Bronchial epithelial cell (primary cell): ENCODE data around the gene HDAC4. TPM values are rescaled to one million over a fixed set of nuclear protein-coding genes. Genes with fewer than 3 reads are reported as not detected.

Source experiments
- DNase-seq: peaks from one replicate; pipeline ENCODE4 v3.0.0-alpha.2; 2010; ENCODE audit warnings: low read depth
- FAIRE-seq: peaks from 2 replicates; lab custom pipeline; 2011; peaks lifted over from hg19 to GRCh38; lab: Jason Lieb, UNC
- H3K27me3 ChIP-seq: 2 replicates; pipeline ENCODE4 v1.5.1; 2011; ENCODE audit warnings: low read length; ENCODE audit not compliant: control insufficient read depth, insufficient read depth
- H3K36me3 ChIP-seq: 2 replicates; pipeline ENCODE4 v1.5.1; 2011; ENCODE audit warnings: low read length; ENCODE audit not compliant: control insufficient read depth, insufficient read depth
- H3K4me3 ChIP-seq: 2 replicates; pipeline ENCODE4 v1.5.1; 2011; ENCODE audit warnings: mild to moderate bottlenecking, low read depth, low read length, control low read depth
- CTCF ChIP-seq: IDR thresholded peaks from 2 replicates; pipeline ENCODE4 v1.5.1; 2011; ENCODE audit warnings: mild to moderate bottlenecking, moderate library complexity, low read length, control low read depth, inconsistent platforms; ENCODE audit not compliant: insufficient read depth, severe bottlenecking
- total RNA-seq: library from RNA; depleted of rRNA; stranded (reverse); fragments of >200 nt; gene quantifications from 2 replicates; pipeline ENCODE4 v1.2.1, GENCODE V29; 2014

HDAC4 gene
- total RNA-seq, 1 donor from 2014 or later, result 5.3 TPM

- DNase-seq (no peak), FAIRE-seq (no peak)
- TF ChIP-seq CTCF, result no peak
- no peaks in the 10 kb centered on the region for H3K36me3 ChIP-seq
- no peaks in the 10 kb centered on the region for H3K27me3 ChIP-seq
- H3K4me3 ChIP-seq, result no peak overlapping the region
Observed at GRCh38 chr2:239216614-239217273, 184.1 kb downstream of the HDAC4 start.

DNA sequence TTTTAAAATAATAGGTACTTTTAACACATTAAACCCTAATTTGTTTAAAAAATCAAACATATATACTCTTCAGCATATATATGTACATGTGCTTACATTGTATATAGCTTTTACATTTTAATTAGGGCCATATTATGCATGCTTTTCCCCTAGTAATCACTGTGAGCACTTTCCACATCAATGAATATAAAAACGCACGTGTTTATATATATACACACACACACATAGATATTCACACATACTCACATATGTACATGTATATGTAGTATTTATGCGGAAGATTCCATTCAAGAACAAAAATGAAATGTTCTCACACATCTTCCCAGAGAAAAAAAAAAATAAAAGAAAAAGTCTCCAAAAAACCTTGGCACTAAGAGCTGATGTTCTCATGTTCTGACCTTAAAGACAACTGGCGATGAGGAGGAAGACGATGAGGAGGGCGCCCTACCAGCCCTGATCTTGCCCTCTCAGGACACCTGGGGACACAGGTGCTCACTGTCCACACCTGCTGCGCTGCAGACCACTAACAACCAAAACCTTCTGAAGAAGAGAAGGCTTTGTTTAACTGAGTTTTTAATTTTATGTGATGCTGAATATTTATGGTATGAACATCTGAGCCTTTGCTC is 184.7 kb downstream of the HDAC4 start:
- no peak for DNase-seq

DNA sequence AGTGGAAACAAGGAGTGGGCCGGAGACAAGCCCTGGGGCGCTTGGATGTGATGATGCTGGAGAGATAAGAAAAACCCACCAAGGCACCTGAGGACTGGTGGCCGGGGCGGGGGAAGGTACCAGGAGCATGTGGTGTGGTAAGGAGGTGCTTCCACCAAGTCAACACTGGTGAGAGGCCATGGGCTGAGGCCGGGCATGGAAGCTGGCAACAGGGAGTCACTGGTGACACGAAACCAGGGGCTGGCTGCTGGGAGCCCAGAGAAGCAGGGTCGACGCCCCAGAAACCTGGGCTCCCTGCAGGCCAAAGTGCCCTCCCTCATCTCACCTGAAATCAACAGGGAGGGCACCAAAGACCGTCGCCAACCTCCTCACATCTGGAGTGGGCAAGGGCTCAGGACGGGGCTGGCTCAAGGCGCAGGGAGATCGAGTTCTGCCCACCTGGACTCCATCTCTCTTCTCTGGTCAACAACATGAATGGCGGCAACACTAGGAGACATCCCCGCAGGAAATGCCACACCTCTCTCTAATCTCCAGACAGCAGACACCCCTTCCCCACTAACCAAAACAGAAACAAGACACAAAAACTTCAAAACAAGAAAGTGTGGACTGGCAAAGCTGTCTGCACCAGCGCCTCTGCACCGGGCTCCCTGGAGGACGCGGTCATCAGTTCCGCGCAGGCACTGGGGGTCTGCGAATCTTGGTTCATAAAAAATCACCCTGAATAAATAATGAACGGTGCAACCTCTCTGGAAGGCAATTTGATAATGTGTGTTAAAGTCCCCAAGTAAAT is 185.5 kb downstream of the HDAC4 start:
- Histone ChIP-seq H3K4me3 (no peak overlapping the region), H3K27me3 (no peaks in the 10 kb centered on the region), H3K36me3 (no peaks in the 10 kb centered on the region)
- FAIRE-seq (no peak), DNase-seq (no peak)
- no peak for TF ChIP-seq CTCF

More for the DNA sequence above, 184.7 kb downstream of the HDAC4 start:
- Histone ChIP-seq H3K27me3 (no peaks in the 10 kb centered on the region), H3K4me3 (no peak overlapping the region), H3K36me3 (no peaks in the 10 kb centered on the region)
- TF ChIP-seq CTCF, result no peak
- FAIRE-seq, result no peak

DNA sequence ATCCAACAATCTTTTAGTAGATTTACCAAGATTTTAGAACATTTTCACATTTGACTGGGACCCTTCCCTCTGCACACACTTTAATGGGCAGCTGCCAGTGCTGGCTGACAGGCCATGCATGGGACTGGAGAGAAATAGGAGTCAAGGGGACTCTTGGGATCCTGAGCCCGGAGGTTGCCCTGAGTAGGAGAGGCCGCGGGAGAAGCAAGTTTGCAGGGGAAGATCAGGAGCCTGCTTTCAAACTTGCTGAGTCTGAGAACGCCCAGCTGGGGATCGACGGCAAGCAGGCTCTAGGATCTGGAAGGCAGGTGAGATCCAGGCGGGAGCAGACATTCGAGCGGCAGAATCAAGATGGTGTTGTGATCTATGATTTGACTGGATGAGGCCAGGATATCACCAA is 186.1 kb downstream of the HDAC4 start:
- H3K27me3 ChIP-seq, result no peaks in the 10 kb centered on the region
- DNase-seq (no peak), FAIRE-seq (no peak)
- H3K36me3 ChIP-seq, result no peaks in the 10 kb centered on the region
- no peak overlapping the region for H3K4me3 ChIP-seq
- no peak for TF ChIP-seq CTCF

DNA sequence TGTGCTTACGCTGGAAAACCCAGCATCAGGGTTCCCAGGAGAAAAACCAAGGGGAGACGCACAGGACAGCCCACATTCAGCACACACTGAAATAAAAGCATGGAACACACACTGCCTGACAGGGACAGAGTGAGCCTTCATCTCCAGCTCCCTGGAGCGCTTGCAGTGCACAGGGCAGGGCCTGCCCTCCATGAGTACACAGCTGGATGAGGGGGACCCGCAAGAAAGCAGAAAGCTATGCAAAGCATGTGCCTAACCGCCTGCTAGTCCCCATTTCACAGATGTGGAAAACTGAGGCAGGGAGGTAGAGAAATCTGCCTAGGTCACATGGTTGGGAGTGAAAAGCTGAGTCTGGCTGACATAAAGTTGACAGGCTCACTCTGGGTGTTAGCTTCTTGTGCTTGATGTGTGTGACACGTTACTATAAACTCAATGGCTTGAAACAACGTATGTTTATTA is 187.1 kb downstream of the HDAC4 start:
- no peak for DNase-seq
- no peak for FAIRE-seq
- TF ChIP-seq CTCF, result no peak
- no peak overlapping the region for H3K4me3 ChIP-seq
- H3K27me3 ChIP-seq, result no peaks in the 10 kb centered on the region
- no peaks in the 10 kb centered on the region for H3K36me3 ChIP-seq
